Islet of Langerhans (tissue), 1 donor: ENCODE results near the gene NUP214.

Experiments
- FAIRE-seq: peaks from one replicate; lab custom pipeline; 2011; peaks lifted over from hg19 to GRCh38; lab: Jason Lieb, UNC

NUP214 gene

GRCh38 chr9:131125288-131126058, at the start of gene NUP214:
Gene NUP214, plus strand, starts transcription at chr9:131125586. Its CDS starts 119 bp downstream, at chr9:131125705.
- FAIRE-seq: peak; percentile 51

- FAIRE-seq: no peak
Observed at GRCh38 chr9:131076347-131077195, 48.8 kb upstream of the NUP214 start.

- no peak for FAIRE-seq
Observed at GRCh38 chr9:131078427-131079366, 46.7 kb upstream of the NUP214 start.

GRCh38 chr9:131080589-131080988, 44.8 kb upstream of the NUP214 start:
- no peak for FAIRE-seq

GRCh38 chr9:131081868-131082267, 43.5 kb upstream of the NUP214 start:
- no peak for FAIRE-seq

- no peak for FAIRE-seq
Observed at GRCh38 chr9:131082774-131083512, 42.4 kb upstream of the NUP214 start.

GRCh38 chr9:131084661-131085369, 40.6 kb upstream of the NUP214 start:
- FAIRE-seq: no peak

GRCh38 chr9:131085370-131086122, 39.8 kb upstream of the NUP214 start:
- no peak for FAIRE-seq

GRCh38 chr9:131087354-131087893, 38.0 kb upstream of the NUP214 start:
- no peak for FAIRE-seq

- no peak for FAIRE-seq
Observed at GRCh38 chr9:131090025-131090787, 35.2 kb upstream of the NUP214 start.

GRCh38 chr9:131091352-131091992, 33.9 kb upstream of the NUP214 start:
- no peak for FAIRE-seq

- no peak for FAIRE-seq
Observed at GRCh38 chr9:131092030-131092429, 33.4 kb upstream of the NUP214 start.

GRCh38 chr9:131092548-131093440, 32.6 kb upstream of the NUP214 start:
- FAIRE-seq: no peak

- FAIRE-seq: no peak
Observed at GRCh38 chr9:131094015-131094414, 31.4 kb upstream of the NUP214 start.

GRCh38 chr9:131094622-131095021, 30.8 kb upstream of the NUP214 start:
- no peak for FAIRE-seq

GRCh38 chr9:131095666-131096268, 29.6 kb upstream of the NUP214 start:
- FAIRE-seq: no peak
